PC-3 (cell line): ENCODE data around the gene SGK2. TPM values are rescaled to one million over a fixed set of nuclear protein-coding genes. Genes with fewer than 3 reads are reported as not detected.

ENCODE experiments used
- ATAC-seq: fragments of 200-7000 bp; cut with Tn5 transposase; 2 replicates; pipeline ENCODE4 v1.9.1; 2020; ENCODE audit warnings: mild to moderate bottlenecking, moderate library complexity
- Bru-seq: library from RNA; stranded (reverse); fragments of 400-500 nt; gene quantifications from one replicate; lab custom pipeline; 2021; lab: Mats Ljungman, UMichigan
- BruChase-seq, 2 experiments: library from RNA; stranded (reverse); fragments of 400-500 nt; gene quantifications; one replicate each; lab custom pipeline; 2021; lab: Mats Ljungman, UMichigan
- BruUV-seq: library from RNA; stranded (reverse); fragments of 400-500 nt; replicated peaks from 2 replicates; lab custom pipeline; 2021; lab: Mats Ljungman, UMichigan
- CTCF ChIA-PET: fragments of 300-600 bp; sonication (Branson Sonifier 250); formaldehyde crosslinking; loops from one replicate; lab custom pipeline; 2022; ENCODE audit warnings: antibody characterized with exemption; lab: Charles Lee
- POLR2A ChIA-PET: fragments of 300-600 bp; sonication (Branson Sonifier 250); formaldehyde crosslinking; loops from one replicate; lab custom pipeline; 2022; ENCODE audit warnings: antibody characterized with exemption; ENCODE audit not compliant: unreplicated experiment; lab: Charles Lee
- DNase-seq: peaks from one replicate; pipeline ENCODE4 v3.0.0-alpha.2; 2015
- H2AFZ ChIP-seq: fragments of 300-600 bp; sonication (generic); 2 replicates; pipeline ENCODE4 v1.6.0; 2016; ENCODE audit warnings: antibody characterized with exemption, low read length
- H3F3A ChIP-seq: fragments of 300-600 bp; sonication (generic); one replicate; pipeline ENCODE4 v1.6.0; 2017; ENCODE audit warnings: antibody characterized with exemption, low read length, control low read depth, mild to moderate bottlenecking; ENCODE audit not compliant: unreplicated experiment
- H3K27ac ChIP-seq: fragments of 300-600 bp; sonication (generic); 2 replicates; pipeline ENCODE4 v1.5.1; 2016; ENCODE audit warnings: mild to moderate bottlenecking, low read length
- H3K27me3 ChIP-seq: fragments of 300-600 bp; sonication (generic); 2 replicates; pipeline ENCODE4 v1.6.1; 2016; ENCODE audit warnings: low read length, mixed read lengths
- H3K36me3 ChIP-seq: fragments of 300-600 bp; sonication (generic); 2 replicates; pipeline ENCODE4 v1.6.1; 2016; ENCODE audit warnings: low read depth, mixed run types, low read length, mixed read lengths
- H3K4me1 ChIP-seq: fragments of 300-600 bp; sonication (generic); 2 replicates; pipeline ENCODE4 v1.5.1; 2016; ENCODE audit warnings: low read length; ENCODE audit not compliant: insufficient read depth
- H3K4me2 ChIP-seq: fragments of 300-600 bp; sonication (generic); 2 replicates; pipeline ENCODE4 v1.6.0; 2016; ENCODE audit warnings: low read length
- H3K4me3 ChIP-seq: fragments of 300-600 bp; sonication (generic); 2 replicates; pipeline ENCODE4 v1.5.1; 2016; ENCODE audit warnings: mild to moderate bottlenecking, low read length, mixed read lengths
- H3K79me2 ChIP-seq: fragments of 300-600 bp; sonication (generic); 2 replicates; pipeline ENCODE4 v1.6.1; 2017; ENCODE audit warnings: low read length, mixed read lengths
- H3K9ac ChIP-seq: fragments of 300-600 bp; sonication (generic); 2 replicates; pipeline ENCODE4 v1.6.0; 2016; ENCODE audit warnings: mild to moderate bottlenecking, low read length
- H3K9me2 ChIP-seq: fragments of 300-600 bp; sonication (generic); replicated peaks from 2 replicates; pipeline ENCODE4 v1.6.1; 2016; ENCODE audit warnings: mixed run types, low read length, mixed read lengths
- H3K9me3 ChIP-seq: fragments of 300-600 bp; sonication (generic); 2 replicates; pipeline ENCODE4 v1.6.1; 2016; ENCODE audit warnings: low read length, mixed read lengths
- H4K20me1 ChIP-seq: fragments of 300-600 bp; sonication (generic); 2 replicates; pipeline ENCODE4 v1.6.1; 2016; ENCODE audit warnings: low read length, mixed read lengths
- EZH2 ChIP-seq: fragments of 300-600 bp; sonication (generic); IDR thresholded peaks from one replicate; pipeline ENCODE4 v1.6.1; 2017; ENCODE audit warnings: antibody characterized with exemption, mild to moderate bottlenecking, low read length; ENCODE audit not compliant: unreplicated experiment
- EZH2phosphoT487 ChIP-seq: fragments of 300-600 bp; sonication (generic); IDR thresholded peaks from 2 replicates; pipeline ENCODE4 v1.6.1; 2018; ENCODE audit warnings: mild to moderate bottlenecking, antibody characterized with exemption, low read length, borderline replicate concordance
- intact Hi-C: fragments of 100-400 bp; cut with micrococcal nuclease; formaldehyde crosslinking; loops from 2 replicates; pipeline ENCODE4 v1.9.0; 2023
- long read RNA-seq: library from polyadenylated mRNA; unstranded; transcript quantifications from one replicate; pipeline ENCODE4 v2.0.0, GENCODE V29; 2021; ENCODE audit not compliant: unreplicated experiment
- total RNA-seq: library from RNA; depleted of rRNA; stranded (reverse); fragments of >200 nt; gene quantifications from 2 replicates; pipeline ENCODE4 v1.2.3, GENCODE V29; 2014; rRNA removed
- TF ChIP-seq, protein P1 (sequence below): fragments of 300-600 bp; sonication (generic); conservative IDR thresholded peaks from 2 replicates; pipeline ENCODE4 v1.5.1; 2017; ENCODE audit warnings: antibody characterized with exemption, low read depth, mild to moderate bottlenecking, low read length

Gene SGK2
- total RNA-seq (3.0 and 6.6 TPM in 2 replicates), Bru-seq, nascent RNA (percentile 36 among the genes with signal in this experiment), BruChase-seq, experiment 1, labeled RNA remaining after a 6-hour chase (percentile 45 among the genes with signal in this experiment), BruChase-seq, experiment 2, labeled RNA remaining after a 2-hour chase (percentile 47 among the genes with signal in this experiment)
- long read RNA-seq, partial matches to known transcripts, result 0 of 2 reads
- long read RNA-seq, other reads (novel, unspliced or antisense), result 2 of 2 reads

DNA sequence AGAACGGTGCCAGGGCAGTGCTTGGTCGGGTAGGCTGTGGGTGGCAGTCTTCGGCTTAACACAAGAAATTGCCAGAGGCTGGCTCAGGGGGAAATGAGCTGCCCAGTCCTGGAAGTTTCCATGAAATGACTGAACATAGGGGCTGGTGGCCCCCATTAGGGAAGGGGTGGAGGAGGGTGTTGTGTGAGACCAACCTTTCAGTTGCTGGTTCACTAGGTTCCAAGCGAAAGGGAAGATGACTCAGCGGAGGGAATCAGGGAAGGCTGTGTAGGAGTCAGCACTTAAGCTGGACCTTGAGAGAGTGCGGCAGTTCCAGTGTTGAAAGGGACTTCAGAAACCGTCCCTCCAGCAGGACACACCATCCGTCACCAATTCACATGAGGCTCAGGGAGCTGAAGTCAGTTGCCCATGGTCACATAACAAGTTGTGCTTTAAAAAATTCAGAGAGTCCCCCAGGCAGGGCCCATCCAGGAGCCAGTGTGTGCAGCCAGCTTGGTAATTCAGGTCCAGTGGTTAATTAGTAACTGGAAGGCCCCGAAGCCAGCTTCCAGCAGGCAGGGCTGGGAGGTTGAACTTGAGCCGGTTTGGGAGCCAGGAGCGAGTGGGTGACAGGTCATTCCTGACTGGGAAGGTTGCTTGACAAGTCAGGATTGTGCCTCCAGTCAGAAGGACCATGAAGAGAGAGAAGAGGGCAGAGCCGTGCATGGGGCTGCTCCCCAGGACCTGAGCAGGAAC, at the start of gene SGK2:
SGK2 (plus strand) TSS at position 616 of the 735 bp plus-strand sequence. CDS start 7,469 bp downstream, outside the sequence.
- intact Hi-C loops, result no loop called here
- H3K9me3 ChIP-seq, result no peaks in the 10 kb centered on the region
- H3K4me1 ChIP-seq, result peaks cover 20% of the 10 kb centered on the region
- H4K20me1 ChIP-seq, result no peaks in the 10 kb centered on the region
- TF ChIP-seq, protein P1, sequence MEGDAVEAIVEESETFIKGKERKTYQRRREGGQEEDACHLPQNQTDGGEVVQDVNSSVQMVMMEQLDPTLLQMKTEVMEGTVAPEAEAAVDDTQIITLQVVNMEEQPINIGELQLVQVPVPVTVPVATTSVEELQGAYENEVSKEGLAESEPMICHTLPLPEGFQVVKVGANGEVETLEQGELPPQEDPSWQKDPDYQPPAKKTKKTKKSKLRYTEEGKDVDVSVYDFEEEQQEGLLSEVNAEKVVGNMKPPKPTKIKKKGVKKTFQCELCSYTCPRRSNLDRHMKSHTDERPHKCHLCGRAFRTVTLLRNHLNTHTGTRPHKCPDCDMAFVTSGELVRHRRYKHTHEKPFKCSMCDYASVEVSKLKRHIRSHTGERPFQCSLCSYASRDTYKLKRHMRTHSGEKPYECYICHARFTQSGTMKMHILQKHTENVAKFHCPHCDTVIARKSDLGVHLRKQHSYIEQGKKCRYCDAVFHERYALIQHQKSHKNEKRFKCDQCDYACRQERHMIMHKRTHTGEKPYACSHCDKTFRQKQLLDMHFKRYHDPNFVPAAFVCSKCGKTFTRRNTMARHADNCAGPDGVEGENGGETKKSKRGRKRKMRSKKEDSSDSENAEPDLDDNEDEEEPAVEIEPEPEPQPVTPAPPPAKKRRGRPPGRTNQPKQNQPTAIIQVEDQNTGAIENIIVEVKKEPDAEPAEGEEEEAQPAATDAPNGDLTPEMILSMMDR, result no peak
- DNase-seq (peak; percentile 76), ATAC-seq (peak; percentile 82)
- peak within 1 kb of the TSS; percentile 73 for H3K4me2 ChIP-seq
- peak within 1 kb of the TSS; percentile 71 for H2AFZ ChIP-seq
- H3K27me3 ChIP-seq, result no peaks in the 10 kb centered on the region
- no peaks in the 10 kb centered on the region for H3K9me2 ChIP-seq
- ChIA-PET POLR2A (interaction anchor here (0.7 kb wide), 1 partner anchor 522 kb away, joined by 4 read pairs; no protein-coding TSS in a partner anchor), CTCF (no interaction called here)
- BruUV-seq, result no TSS peak
- H3K79me2 ChIP-seq, result no peaks in the 10 kb centered on the region
- peak within 1 kb of the TSS; percentile 20; the same call in 1 of the 2 replicates for H3K4me3 ChIP-seq
- peak within 1 kb of the TSS; percentile 82 for H3K27ac ChIP-seq
- H3K9ac ChIP-seq, result peak within 1 kb of the TSS; percentile 31
- no peaks in the 10 kb centered on the region for H3F3A ChIP-seq
- H3K36me3 ChIP-seq, result no peaks in the 10 kb centered on the region

DNA sequence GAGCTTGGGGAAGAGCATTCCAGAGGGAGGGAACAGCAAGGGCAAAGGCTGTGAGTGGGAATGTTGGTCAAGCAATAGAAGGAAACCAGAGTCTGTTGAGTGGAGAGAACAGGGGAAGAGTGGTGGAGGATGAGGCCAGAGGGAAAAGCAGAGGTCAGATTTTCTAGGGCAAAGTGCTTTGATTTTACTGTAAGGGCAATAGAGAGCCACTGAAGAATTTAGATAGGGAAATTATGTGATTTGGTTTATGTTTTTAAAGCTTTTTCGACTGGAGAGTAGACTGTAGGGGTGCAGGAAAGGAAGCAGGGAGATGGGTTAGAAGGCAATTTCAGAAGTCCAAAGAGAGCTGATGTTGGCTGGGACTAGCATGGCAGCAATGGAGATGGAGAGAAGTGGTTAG, 46.9 kb upstream of the SGK2 start:
- BruUV-seq, result no TSS peak
- Histone ChIP-seq H3K9me3 (no peaks in the 10 kb centered on the region), H3K79me2 (peaks cover 22% of the 10 kb centered on the region), H3K4me3 (no peak overlapping the region), H3K4me1 (peaks cover 23% of the 10 kb centered on the region), H3K27ac (no peak overlapping the region), H3F3A (no peaks in the 10 kb centered on the region), H4K20me1 (no peaks in the 10 kb centered on the region), H3K9me2 (no peaks in the 10 kb centered on the region), H2AFZ (no peak overlapping the region), H3K4me2 (no peak overlapping the region), H3K36me3 (no peaks in the 10 kb centered on the region), H3K27me3 (peaks cover 11% of the 10 kb centered on the region), H3K9ac (no peak overlapping the region)
- ATAC-seq (no peak), DNase-seq (no peak)
- TF ChIP-seq EZH2phosphoT487 (no peak), EZH2 (no peak)
- TF ChIP-seq, protein P1, result no peak
- ChIA-PET CTCF (no interaction called here), POLR2A (no interaction called here)
- intact Hi-C loops, result no loop called here
